ENCODE measurements around the gene BCAM. TPM values are rescaled to one million over a fixed set of nuclear protein-coding genes. Genes with fewer than 3 reads are reported as not detected.
A peak's percentile ranks its signal among the peaks of the same experiment; 100 is the strongest.

The BCAM gene
- total RNA-seq, 1 experiment from 2014 or later = 30.0 TPM

GRCh38 chr19:44809577-44810233 lies 802 bp downstream of the BCAM start:
- intact Hi-C loops (cut with micrococcal nuclease; ENCODE audit: unreplicated experiment) = no loop called here
- Mint-ChIP-seq H3K4me3 (ENCODE audit: low read depth, unreplicated experiment) (peak overlapping the region; percentile 74), H3K4me1 (ENCODE audit: low read depth, unreplicated experiment) (peaks cover 22% of the 10 kb centered on the region), H3K27ac (ENCODE audit: unreplicated experiment) (no peak overlapping the region), H3K9me3 (ENCODE audit: low read depth, unreplicated experiment) (no peaks in the 10 kb centered on the region), H3K36me3 (ENCODE audit: insufficient read depth, unreplicated experiment) (peaks cover 46% of the 10 kb centered on the region), H3K27me3 (ENCODE audit: unreplicated experiment) (no peaks in the 10 kb centered on the region)
- DNase-seq = no peak
- no TSS peak for BruUV-seq (replicated peaks)
- no peak for TF ChIP-seq CTCF (IDR thresholded peaks at IDR 0.05; ENCODE audit: unreplicated experiment)
- CTCF ChIA-PET = interaction anchor here (1.0 to 1.2 kb wide), 2 partner anchors 36 to 39 kb away, joined by 3 to 4 read pairs; partner anchors contain the start of gene NECTIN2

GRCh38 chr19:44810234-44811121 lies 1.6 kb downstream of the BCAM start:
- TF ChIP-seq CTCF (IDR thresholded peaks at IDR 0.05; ENCODE audit: unreplicated experiment) = no peak
- intact Hi-C loops (cut with micrococcal nuclease; ENCODE audit: unreplicated experiment) = no loop called here
- H3K27ac Mint-ChIP-seq (ENCODE audit: unreplicated experiment) = no peak overlapping the region
- no TSS peak for BruUV-seq (replicated peaks)
- CTCF ChIA-PET = interaction anchor here (0.7 kb wide), 1 partner anchor 9 kb away, joined by 7 read pairs; no protein-coding TSS in a partner anchor
- no peaks in the 10 kb centered on the region for H3K9me3 Mint-ChIP-seq (ENCODE audit: low read depth, unreplicated experiment)
- peak overlapping the region; percentile 74 for H3K4me3 Mint-ChIP-seq (ENCODE audit: low read depth, unreplicated experiment)
- H3K4me1 Mint-ChIP-seq (ENCODE audit: low read depth, unreplicated experiment) = peaks cover 22% of the 10 kb centered on the region
- DNase-seq = no peak
- H3K36me3 Mint-ChIP-seq (ENCODE audit: insufficient read depth, unreplicated experiment) = peaks cover 38% of the 10 kb centered on the region
- H3K27me3 Mint-ChIP-seq (ENCODE audit: unreplicated experiment) = no peaks in the 10 kb centered on the region

- H3K4me1 Mint-ChIP-seq (ENCODE audit: low read depth, unreplicated experiment) = peaks cover 22% of the 10 kb centered on the region
- intact Hi-C loops (cut with micrococcal nuclease; ENCODE audit: unreplicated experiment) = no loop called here
- no peak overlapping the region for H3K4me3 Mint-ChIP-seq (ENCODE audit: low read depth, unreplicated experiment)
- CTCF ChIA-PET = interaction anchor here (0.7 kb wide), 1 partner anchor 9 kb away, joined by 7 read pairs; no protein-coding TSS in a partner anchor
- no peak for TF ChIP-seq CTCF (IDR thresholded peaks at IDR 0.05; ENCODE audit: unreplicated experiment)
- no peak for DNase-seq
- peaks cover 37% of the 10 kb centered on the region for H3K36me3 Mint-ChIP-seq (ENCODE audit: insufficient read depth, unreplicated experiment)
- H3K27me3 Mint-ChIP-seq (ENCODE audit: unreplicated experiment) = no peaks in the 10 kb centered on the region
- H3K27ac Mint-ChIP-seq (ENCODE audit: unreplicated experiment) = no peak overlapping the region
- H3K9me3 Mint-ChIP-seq (ENCODE audit: low read depth, unreplicated experiment) = no peaks in the 10 kb centered on the region
- BruUV-seq (replicated peaks) = no TSS peak
Measured at GRCh38 chr19:44811122-44811419, 2.2 kb downstream of the BCAM start.

- CTCF ChIA-PET = no interaction called here
- Mint-ChIP-seq H3K36me3 (ENCODE audit: insufficient read depth, unreplicated experiment) (peaks cover 28% of the 10 kb centered on the region), H3K27ac (ENCODE audit: unreplicated experiment) (no peak overlapping the region), H3K4me1 (ENCODE audit: low read depth, unreplicated experiment) (peaks cover 15% of the 10 kb centered on the region), H3K27me3 (ENCODE audit: unreplicated experiment) (no peaks in the 10 kb centered on the region), H3K4me3 (ENCODE audit: low read depth, unreplicated experiment) (no peak overlapping the region), H3K9me3 (ENCODE audit: low read depth, unreplicated experiment) (no peaks in the 10 kb centered on the region)
- no peak for TF ChIP-seq CTCF (IDR thresholded peaks at IDR 0.05; ENCODE audit: unreplicated experiment)
- DNase-seq = no peak
- no TSS peak for BruUV-seq (replicated peaks)
- intact Hi-C loops (cut with micrococcal nuclease; ENCODE audit: unreplicated experiment) = no loop called here
Measured at GRCh38 chr19:44812142-44812718, 3.3 kb downstream of the BCAM start.
